GM21381 (cell line): ENCODE results near the gene OR5AC2.

Source experiments
- ATAC-seq: cut with Tn5 transposase; IDR thresholded peaks from one replicate; pipeline ENCODE4 v1.9.1; 2021; ENCODE audit warnings: mild to moderate bottlenecking, moderate library complexity; ENCODE audit not compliant: unreplicated experiment

OR5AC2 gene, protein sequence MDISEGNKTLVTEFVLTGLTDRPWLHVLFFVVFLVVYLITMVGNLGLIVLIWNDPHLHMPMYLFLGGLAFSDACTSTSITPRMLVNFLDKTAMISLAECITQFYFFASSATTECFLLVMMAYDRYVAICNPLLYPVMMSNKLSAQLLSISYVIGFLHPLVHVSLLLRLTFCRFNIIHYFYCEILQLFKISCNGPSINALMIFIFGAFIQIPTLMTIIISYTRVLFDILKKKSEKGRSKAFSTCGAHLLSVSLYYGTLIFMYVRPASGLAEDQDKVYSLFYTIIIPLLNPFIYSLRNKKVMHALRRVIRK

DNA sequence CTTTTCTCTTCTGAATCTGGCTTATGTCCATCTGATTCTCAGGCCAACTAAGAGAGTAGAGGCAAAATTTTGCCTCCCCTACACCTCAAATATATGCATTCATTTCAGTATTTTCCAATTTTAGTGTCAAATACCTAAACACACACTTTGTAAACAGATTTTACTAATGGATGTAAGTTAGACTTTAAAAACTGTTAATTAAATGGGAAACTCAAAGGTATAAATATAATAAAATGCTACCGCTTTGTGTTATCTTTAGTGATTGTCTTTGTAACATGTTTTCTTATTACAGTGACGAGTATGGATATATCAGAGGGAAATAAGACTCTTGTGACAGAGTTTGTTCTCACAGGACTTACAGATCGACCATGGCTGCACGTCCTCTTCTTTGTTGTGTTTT, at the start of gene OR5AC2:
OR5AC2 (plus strand) TSS at position 301 of the 400 bp plus-strand sequence; CDS start at position 301, 0 bp downstream.
- no peak for ATAC-seq

DNA sequence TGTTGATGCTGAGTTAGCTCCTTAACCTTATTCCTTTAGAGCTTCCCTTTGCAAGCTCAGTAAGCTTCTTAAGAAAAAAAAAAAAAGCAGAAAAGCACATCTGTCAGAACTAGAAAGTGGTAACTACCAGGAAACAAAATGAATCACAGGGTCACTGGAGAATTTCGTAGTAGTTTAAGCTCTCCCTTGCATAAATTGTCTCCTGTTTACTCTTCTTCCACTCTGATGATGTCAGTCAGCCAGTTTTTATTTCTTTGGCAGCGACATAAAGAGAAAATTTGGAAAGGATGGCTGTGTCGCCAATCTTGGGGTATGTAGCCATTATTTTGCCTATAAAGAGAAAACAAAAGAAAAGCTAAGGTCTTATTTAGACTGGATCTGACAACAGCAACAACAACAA, 48.7 kb upstream of the OR5AC2 start:
- no peak for ATAC-seq

DNA sequence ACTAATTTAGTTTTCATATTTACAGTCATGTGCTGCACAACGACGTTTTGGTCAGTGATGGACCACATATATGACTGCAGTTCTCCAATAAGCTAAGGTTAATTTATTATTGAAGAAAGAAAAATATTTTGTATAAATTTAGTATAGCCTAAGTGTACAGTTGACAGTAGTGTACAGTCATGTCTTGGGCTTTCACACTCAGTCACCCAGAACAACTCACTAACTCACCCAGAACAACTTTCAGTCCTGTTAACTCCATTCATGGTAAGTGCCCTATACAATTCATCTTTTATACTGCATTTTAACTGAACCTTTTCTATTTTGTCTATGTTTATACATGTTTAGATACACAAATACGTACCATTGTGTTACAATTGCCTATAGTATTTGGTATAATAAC, 48.1 kb upstream of the OR5AC2 start:
- no peak for ATAC-seq

DNA sequence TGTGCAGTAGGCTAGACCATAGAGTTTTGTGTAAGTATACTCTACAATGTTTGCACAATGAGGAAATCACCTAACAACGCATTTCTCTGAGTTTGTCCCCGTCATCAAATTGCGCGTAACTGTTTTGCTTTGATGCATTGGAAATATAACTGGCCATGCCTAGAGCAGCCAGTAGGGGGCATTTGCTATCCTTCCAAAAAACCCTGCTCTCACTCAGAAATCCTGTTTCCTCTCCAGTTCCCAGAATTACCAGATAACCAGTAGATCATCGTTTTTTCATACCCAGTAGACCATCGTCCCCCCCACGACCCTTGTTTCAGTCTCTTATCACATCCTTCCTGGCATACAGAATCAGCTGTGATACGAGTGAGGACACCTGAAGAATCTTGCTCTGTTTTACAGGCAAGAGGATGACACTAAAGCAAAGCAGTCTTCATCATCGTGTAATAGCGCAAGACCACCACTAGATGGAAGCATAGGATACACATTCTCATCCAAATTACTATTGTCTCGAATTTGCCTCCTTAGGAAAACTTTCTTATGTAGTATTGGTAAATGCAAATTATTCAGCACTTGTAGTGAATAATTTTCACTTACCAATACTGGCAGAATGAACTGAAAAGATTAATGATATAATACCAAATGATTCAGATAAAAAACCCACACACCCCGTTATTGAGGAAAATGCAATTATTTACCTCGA, 47.5 kb upstream of the OR5AC2 start:
- peak; percentile 95 for ATAC-seq

DNA sequence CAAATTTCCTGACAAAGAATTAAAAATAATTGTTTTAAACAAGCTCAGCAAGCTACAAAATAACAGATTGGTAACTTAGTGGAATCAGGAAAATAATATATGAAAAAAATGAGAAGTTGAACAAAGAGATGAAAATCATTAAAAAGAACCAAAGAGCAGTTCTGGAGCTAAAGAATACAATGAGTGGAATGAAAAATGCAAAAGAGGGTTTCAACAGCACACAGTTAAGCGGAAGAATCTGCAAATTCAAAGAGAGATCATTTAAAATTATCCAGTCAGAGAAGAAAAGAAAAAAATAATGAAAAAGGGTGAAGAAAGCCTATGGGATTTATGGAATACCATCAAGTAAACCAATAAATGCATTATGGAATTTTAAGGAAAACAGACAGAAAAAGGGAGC, 45.6 kb upstream of the OR5AC2 start:
- no peak for ATAC-seq

DNA sequence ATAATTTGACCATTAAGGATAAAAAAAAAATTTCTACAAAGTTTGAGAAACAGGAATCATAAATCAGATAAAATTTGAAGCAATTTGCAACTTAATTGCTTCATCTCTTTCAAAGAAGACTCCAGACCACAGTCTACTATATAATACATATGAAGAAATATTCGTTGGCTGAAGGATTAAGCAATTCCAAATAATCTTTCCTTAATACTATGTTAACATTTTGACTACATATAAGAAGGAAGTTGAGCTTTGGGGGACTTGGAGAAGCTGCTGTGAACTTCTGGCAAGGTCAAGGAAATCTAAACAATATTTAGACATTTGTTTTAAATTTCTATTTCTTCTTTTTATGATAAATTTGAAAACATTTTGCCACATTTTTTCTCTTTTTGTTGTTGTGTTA, 38.4 kb upstream of the OR5AC2 start:
- ATAC-seq: no peak

DNA sequence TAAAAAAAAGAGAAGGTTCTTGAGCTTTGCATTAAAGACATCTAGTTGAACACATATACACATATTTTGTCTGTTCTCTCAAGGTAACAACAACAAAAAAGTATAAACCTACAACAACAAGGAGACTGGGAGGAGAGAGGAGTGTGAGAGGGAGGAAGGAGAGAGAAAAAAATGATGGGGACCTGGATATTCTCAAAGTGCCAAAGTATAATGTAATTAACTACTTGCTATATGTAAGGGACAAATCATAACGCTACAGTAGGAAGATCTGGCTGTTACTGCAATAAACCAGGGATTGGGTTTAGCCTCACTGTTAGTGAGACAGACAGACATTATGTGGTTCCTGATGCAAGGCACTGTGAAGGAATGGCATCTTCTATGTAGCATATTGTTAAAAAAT, 37.7 kb upstream of the OR5AC2 start:
- no peak for ATAC-seq

DNA sequence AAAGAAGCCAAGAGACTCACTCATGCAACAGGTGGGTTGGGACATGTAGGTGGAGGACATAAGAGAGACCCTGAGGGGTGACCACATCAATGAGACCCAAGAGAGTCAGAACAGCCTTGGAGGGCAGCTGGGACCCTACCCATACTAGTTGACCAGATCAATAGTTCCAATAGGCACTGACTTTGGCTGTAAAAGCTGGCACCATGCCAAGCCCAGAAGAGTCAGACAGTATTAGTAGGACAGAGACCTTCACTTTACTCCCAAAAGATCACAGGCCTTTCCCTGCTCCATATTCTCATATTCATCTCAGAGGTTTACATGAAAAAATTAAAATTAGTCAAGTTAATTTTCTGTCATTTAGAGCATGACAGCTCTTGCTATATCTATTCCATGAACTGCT, 30.9 kb upstream of the OR5AC2 start:
- no peak for ATAC-seq

DNA sequence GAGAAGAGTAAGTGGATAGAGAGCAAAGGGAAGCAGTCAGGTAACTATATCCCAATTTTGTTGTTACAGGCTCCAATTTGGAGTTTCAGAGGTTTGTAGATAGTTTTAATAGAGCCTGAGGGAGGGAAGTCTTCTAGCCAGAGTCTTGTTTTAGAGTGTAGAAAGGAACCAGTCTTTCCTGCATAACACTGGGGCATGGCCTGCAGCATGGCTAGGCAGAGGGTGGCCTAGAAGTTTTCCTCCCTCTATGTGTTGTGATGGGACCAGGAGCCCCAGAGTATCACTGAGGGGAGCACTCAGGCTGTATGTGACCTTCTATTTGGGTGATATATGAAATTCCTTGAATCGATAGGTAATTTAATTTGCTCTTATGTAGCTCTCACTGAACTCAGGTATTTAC, 29.3 kb upstream of the OR5AC2 start:
- ATAC-seq: no peak

DNA sequence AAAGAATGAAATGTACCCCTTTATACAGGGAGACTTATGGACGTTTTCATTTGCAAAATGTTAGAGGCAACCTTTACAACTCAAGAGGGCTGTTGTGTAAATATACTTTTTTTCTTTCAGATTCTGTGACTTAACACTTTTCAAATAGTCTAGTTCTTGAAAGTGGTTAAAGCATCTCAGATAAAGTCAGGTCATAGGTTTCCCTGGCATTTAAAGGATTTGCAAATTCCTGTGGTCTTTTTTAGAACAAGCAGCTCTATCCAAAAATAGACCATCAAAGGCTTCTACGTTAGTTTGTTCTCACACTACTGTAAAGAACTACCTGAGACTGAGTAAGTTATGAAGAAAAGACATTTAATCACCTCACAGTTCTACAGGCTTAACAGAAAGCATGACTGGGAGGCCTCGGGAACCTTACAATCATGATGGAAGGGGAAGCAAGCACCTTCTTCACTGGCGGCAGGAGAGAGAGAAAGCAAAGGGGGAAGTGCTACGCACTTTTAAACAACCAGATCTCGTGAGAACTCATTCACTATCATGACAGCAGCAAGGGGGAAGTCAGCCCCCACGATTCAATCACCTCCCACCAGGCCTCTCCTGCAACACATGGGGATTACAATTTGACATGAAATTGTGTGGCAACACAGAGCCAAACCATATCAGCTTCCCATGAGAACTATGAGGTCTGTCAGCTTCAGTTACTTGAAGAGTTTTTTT, 28.6 kb upstream of the OR5AC2 start:
- no peak for ATAC-seq

DNA sequence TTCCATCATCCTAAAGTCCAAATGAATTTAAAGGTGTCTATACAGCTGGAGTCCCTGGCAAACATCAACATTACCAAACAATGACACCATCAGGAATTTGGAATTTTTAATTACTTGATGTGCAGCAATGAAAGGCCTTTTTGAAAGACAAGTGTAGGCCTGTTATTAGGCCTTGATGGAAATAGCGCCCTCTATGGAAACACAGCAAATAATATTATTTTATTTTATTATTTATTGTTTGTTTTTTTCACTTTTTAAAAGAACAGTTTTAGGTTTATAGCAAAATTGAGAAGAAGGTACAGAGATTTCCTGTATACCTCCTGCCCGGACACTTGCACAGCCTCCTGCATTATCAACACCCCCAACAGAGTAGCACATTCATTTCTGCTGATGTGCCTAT, 18.1 kb upstream of the OR5AC2 start:
- no peak for ATAC-seq

DNA sequence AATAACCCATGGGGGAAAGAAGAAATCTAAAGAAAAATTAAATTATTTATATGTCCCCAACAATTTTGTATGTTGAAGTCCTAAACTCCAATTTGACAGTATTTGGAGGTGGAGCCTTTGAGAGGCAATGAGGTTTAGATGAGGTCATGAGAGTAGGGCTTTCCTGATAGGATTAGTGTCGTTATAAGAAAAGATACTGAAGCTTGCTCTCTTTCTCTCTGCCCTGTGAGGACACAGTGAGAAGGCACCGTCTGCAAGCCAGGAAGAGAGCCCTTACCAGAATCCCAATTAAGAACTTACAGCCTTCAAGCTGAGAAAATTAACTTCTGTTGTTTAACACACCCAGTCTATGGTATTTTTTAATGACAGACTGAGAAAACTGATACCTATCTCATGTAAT, 16.1 kb upstream of the OR5AC2 start:
- ATAC-seq: no peak

DNA sequence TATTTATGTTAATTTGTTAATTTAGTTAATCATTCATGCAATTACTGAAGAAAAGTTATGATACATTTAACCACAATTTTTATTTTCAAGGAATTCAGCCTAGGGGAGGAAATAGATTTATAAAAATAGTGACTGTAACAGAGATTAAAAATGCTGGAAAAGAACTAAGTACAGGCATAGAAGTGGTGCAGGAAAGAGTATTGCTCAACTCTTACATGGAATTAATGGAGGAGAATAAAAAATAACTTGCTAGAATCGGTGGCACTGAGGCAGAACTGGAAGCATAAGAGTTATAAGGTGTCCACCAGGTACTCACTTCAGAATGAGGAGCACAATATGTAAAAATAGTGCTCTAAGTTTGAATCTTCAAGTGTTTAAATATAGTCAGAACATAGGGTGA, 13.5 kb upstream of the OR5AC2 start:
- no peak for ATAC-seq

DNA sequence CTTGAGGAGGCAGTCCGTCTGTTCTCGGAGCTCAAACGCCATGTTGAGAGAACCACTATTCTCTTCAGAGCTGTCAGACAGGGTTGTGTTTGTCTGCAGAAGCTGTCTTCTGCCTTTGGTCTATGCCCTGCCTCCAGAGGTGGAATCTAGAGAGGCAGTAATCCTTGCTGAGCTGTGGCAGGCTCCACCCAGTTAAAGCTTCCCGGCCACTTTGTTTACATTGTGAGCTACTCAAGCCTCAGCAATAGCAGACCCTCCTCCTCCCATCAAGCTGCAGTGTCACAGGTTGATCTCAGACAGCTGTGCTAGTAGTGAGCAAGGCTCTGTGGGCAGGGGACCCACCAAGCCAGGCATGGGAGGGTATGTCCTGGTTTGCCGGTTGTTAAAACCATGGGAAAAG, 8.9 kb downstream of the OR5AC2 start:
- no peak for ATAC-seq

DNA sequence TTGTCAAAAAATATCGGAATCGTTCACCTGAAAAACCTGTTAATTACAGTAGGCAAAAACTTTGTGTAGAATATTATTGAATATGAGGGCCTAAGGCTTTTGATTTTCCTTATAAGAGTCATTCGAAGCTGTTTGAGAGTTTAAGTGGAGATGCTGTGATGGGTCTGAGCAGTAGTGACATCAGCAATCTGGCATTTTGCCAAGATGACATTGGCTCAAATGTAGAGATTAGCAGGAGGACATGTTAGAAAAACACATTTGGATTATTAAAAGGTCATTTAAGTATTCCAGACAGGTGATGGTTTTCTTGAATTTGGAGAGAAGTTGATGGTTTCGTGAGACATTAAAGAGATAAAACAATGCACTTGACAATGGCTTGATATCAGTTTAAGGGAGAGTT, 12.9 kb downstream of the OR5AC2 start:
- no peak for ATAC-seq

DNA sequence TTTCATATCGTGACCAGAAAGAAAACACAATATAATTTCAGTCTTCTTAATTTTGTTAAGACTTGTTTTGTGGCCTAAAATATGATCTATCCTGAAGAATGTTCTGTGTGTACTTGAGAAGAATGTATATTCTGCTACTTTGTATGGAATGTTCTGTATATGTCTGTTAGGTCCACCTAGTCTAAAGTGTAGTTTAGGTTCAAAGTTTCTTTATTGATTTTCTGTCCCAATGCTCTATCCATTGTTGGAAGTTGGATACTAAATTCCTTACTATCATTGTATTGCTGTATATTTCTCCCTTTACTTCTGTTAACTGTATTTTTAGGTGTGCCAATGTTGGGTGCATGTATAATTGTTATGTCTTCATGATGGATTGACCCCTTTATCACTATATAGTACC, 21.2 kb downstream of the OR5AC2 start:
- no peak for ATAC-seq

DNA sequence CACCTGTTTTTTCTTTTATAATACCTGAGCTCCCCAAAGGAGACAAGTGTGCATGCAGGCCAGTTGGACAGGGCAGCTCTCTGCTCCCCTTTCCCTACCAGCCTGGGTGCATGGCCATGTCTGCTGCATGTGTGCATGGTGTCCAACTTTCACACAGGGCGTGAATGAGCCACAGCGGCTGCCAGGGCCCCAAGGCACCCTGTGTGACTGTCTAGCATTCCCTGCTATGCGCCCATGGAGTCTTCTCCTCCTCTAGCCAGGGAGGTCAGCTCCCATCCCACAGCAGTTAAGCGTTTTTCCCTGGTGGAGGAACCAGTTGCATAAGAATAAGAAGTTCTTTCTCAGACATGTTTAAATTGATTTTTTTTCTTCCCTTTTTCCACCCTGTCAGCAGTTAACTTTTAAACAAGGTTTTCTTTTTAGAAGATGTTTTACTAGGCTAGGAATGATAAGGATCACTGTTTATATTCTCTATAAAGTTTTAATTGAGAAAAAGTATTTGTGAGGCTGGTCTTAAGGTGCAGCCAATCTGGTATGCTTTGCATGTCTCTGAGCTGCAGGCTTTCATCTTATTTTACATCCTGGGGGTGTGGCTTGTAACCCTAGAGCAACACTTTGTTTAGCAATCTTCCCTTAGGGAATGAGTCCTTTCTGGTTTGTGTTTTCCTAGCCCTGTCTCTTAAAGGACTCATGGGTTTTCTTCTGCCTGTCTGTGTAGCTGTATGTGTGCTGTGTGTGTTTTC, 23.0 kb downstream of the OR5AC2 start:
- ATAC-seq: no peak

DNA sequence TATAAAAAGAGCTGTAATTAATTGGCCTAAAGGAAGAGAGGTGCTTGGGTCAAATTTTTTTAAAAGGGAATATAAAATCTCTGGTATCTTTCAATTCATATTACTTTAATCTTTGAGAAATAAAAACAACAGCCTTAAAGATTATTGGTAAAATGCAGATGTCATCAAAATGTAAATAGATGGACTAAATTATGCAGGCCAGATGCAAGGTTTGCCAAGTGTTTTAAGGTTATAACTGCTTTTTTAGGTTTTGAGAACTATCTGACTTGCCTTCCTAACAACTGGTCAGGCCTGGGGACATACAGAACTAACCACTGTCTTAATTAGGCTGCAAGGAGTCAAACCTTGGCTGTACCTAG, 23.6 kb downstream of the OR5AC2 start:
- no peak for ATAC-seq

DNA sequence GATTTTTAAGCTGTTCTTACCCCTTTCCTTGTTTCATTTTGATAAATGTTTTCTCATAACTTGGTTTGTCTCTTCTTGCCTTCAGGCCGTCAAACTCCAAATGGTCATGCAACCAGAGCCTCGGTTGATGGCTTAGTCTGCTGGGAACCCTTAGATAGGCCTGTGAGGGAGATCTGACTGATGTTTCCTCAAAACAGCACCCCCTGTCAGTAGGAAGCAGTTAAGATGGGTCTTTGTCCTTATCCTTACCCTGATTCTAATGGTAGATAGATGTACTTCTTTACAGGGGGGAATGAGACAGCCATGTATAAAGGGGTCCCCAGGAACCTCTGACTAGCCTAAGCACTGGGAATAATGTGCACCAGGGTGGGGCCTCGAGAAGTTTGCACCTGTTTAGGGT, 27.3 kb downstream of the OR5AC2 start:
- ATAC-seq: no peak

DNA sequence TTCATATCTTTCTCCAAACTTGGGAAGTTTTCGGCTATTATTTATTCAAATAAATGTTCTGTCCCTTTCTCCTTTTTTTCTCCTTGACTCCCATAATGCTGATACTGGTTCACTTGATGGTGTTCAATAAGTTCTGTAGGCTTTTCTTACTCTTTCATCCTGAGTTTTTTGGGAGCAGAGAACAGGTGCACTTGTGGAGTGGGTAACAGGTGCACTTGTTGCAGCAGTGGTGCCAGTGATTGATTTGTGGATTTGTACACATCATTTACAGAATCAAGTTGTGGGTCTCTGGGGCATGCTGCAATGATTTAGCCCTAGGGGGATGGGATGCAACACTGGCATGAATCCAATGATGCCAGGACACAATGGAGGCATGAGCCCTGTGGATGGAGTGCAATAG, 28.7 kb downstream of the OR5AC2 start:
- ATAC-seq: no peak

DNA sequence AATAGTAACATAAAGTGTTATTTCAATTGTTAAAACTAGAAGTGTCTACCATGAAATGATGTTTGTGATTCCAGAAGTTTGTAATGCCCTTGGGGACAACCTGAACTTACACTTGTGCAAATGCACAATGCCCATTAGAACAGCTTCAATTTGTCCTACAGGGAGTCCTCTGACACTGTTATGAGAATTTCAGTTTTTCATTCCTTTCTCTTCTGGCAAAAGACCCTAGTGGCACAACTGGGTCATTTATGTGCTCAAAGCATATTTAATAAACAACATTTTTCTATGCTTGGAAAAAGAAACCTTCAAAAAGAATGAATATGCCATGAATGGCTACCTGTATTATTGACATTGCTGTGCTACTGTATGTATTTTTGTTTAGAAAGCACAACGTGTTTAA, 43.4 kb downstream of the OR5AC2 start, which contains the start of gene OR5H1:
OR5H1 (plus strand) TSS at position 301 of the 400 bp plus-strand sequence. CDS start 1,977 bp downstream, outside the sequence.
- ATAC-seq: no peak
